UCSD-AML1 (cell line): ENCODE measurements around the gene PFKFB4.

Experiments
- DNase-seq: peaks from one replicate; lab custom pipeline; 2025; ENCODE audit not compliant: unreplicated experiment; lab: John Stamatoyannopoulos, UW

PFKFB4 gene

GRCh38 chr3:48468329-48468731, 88.3 kb downstream of the PFKFB4 start:
- no peak for DNase-seq
